WTC11 (cell line): ENCODE results near the gene MIB1. TPM values are rescaled to one million over a fixed set of nuclear protein-coding genes. Genes with fewer than 3 reads are reported as not detected.

ENCODE experiments used
- ATAC-seq: fragments of 200-7000 bp; cut with Tn5 transposase; 2 replicates; pipeline ENCODE4 v1.10.0; 2021; ENCODE audit warnings: mild to moderate bottlenecking, moderate library complexity
- CTCF ChIA-PET: fragments of 300-600 bp; sonication (Branson Sonifier 250); formaldehyde crosslinking; loops from one replicate; lab custom pipeline; 2021; ENCODE audit warnings: antibody characterized with exemption; lab: Charles Lee
- POLR2A ChIA-PET: fragments of 350-600 bp; sonication (Branson Sonifier 250); formaldehyde crosslinking; loops from one replicate; lab custom pipeline; 2021; ENCODE audit warnings: antibody characterized with exemption; lab: Charles Lee
- DNase-seq: peaks from one replicate; pipeline ENCODE4 v3.0.0; 2021; ENCODE audit warnings: low spot score
- H3K27ac Mint-ChIP-seq: 2 replicates; pipeline ENCODE4 v1.8.0; 2021; ENCODE audit warnings: mixed read lengths
- H3K27me3 Mint-ChIP-seq: 2 replicates; pipeline ENCODE4 v1.8.0; 2021; ENCODE audit warnings: low read depth, mild to moderate bottlenecking, moderate library complexity, mixed read lengths
- H3K36me3 Mint-ChIP-seq: 2 replicates; pipeline ENCODE4 v1.8.0; 2021; ENCODE audit warnings: mixed read lengths
- H3K4me1 Mint-ChIP-seq: 2 replicates; pipeline ENCODE4 v1.8.0; 2022; ENCODE audit warnings: mixed read lengths
- H3K4me3 Mint-ChIP-seq: 2 replicates; pipeline ENCODE4 v1.8.0; 2021; ENCODE audit warnings: mild to moderate bottlenecking, moderate library complexity, mixed read lengths
- H3K9me3 Mint-ChIP-seq: 2 replicates; pipeline ENCODE4 v1.8.0; 2021; ENCODE audit warnings: mixed read lengths
- ARID4B ChIP-seq: sonication (generic); formaldehyde crosslinking; IDR thresholded peaks from 2 replicates; pipeline ENCODE4 v1.8.0; 2023; ENCODE audit warnings: missing genetic modification reagents, mild to moderate bottlenecking, borderline replicate concordance
- ATF3 ChIP-seq: sonication (generic); formaldehyde crosslinking; conservative IDR thresholded peaks from 2 replicates; pipeline ENCODE4 v1.8.1; 2022; ENCODE audit warnings: mild to moderate bottlenecking, missing genetic modification reagents
- ATF6 ChIP-seq: sonication (generic); formaldehyde crosslinking; IDR thresholded peaks from 2 replicates; pipeline ENCODE4 v1.8.1; 2023; ENCODE audit warnings: mild to moderate bottlenecking, missing genetic modification reagents
- ESRRA ChIP-seq: sonication (generic); formaldehyde crosslinking; IDR thresholded peaks from 2 replicates; pipeline ENCODE4 v1.8.1; 2022; ENCODE audit warnings: mild to moderate bottlenecking, missing genetic modification reagents, borderline replicate concordance
- FOXK1 ChIP-seq: sonication (generic); formaldehyde crosslinking; IDR thresholded peaks from 2 replicates; pipeline ENCODE4 v1.8.0; 2022; ENCODE audit warnings: mild to moderate bottlenecking, moderate library complexity, missing genetic modification reagents
- FOXP1 ChIP-seq: sonication (generic); formaldehyde crosslinking; IDR thresholded peaks from 2 replicates; pipeline ENCODE4 v1.8.0; 2022; ENCODE audit warnings: missing genetic modification reagents, mild to moderate bottlenecking, moderate library complexity, borderline replicate concordance
- HMGXB4 ChIP-seq: sonication (generic); formaldehyde crosslinking; IDR thresholded peaks from 2 replicates; pipeline ENCODE4 v1.8.1; 2023; ENCODE audit warnings: mild to moderate bottlenecking, moderate library complexity, missing genetic modification reagents
- KAT7 ChIP-seq: sonication (generic); formaldehyde crosslinking; IDR thresholded peaks from 2 replicates; pipeline ENCODE4 v1.8.1; 2023; ENCODE audit warnings: missing genetic modification reagents, mild to moderate bottlenecking, borderline replicate concordance
- MAX ChIP-seq: sonication (generic); formaldehyde crosslinking; IDR thresholded peaks from 2 replicates; pipeline ENCODE4 v1.8.0; 2022; ENCODE audit warnings: mild to moderate bottlenecking, missing genetic modification reagents
- PRDM15 ChIP-seq: sonication (generic); formaldehyde crosslinking; IDR thresholded peaks from 2 replicates; pipeline ENCODE4 v1.8.0; 2022; ENCODE audit warnings: missing genetic modification reagents
- SMAD3 ChIP-seq: sonication (generic); formaldehyde crosslinking; IDR thresholded peaks from 2 replicates; pipeline ENCODE4 v1.8.0; 2022; ENCODE audit warnings: missing genetic modification reagents, mild to moderate bottlenecking, borderline replicate concordance
- SP1 ChIP-seq: sonication (generic); formaldehyde crosslinking; conservative IDR thresholded peaks from 2 replicates; pipeline ENCODE4 v1.8.1; 2022; ENCODE audit warnings: missing genetic modification reagents
- TCF7 ChIP-seq: sonication (generic); formaldehyde crosslinking; IDR thresholded peaks from 2 replicates; pipeline ENCODE4 v1.8.0; 2022; ENCODE audit warnings: mild to moderate bottlenecking, low read depth, missing genetic modification reagents, moderate library complexity
- USF2 ChIP-seq: sonication (generic); formaldehyde crosslinking; IDR thresholded peaks from 2 replicates; pipeline ENCODE4 v1.8.1; 2023; ENCODE audit warnings: mild to moderate bottlenecking, missing genetic modification reagents, moderate library complexity
- ZNF138 ChIP-seq: sonication (generic); formaldehyde crosslinking; conservative IDR thresholded peaks from 2 replicates; pipeline ENCODE4 v1.8.1; 2022; ENCODE audit warnings: mild to moderate bottlenecking, moderate library complexity, missing genetic modification reagents
- ZNF263 ChIP-seq: sonication (generic); formaldehyde crosslinking; IDR thresholded peaks from 2 replicates; pipeline ENCODE4 v1.8.1; 2022; ENCODE audit warnings: low read depth, mild to moderate bottlenecking, moderate library complexity, missing genetic modification reagents
- ZNF396 ChIP-seq: fragments of 250-450 bp; sonication (Bioruptor Pico); IDR thresholded peaks from 2 replicates; pipeline ENCODE4 v1.8.0; 2021; ENCODE audit warnings: mild to moderate bottlenecking, moderate library complexity, borderline replicate concordance
- ZNF416 ChIP-seq: fragments of 250-450 bp; sonication (Bioruptor Pico); IDR thresholded peaks from 2 replicates; pipeline ENCODE4 v1.9.0; 2021; ENCODE audit warnings: mild to moderate bottlenecking, inconsistent platforms
- ZNF425 ChIP-seq: fragments of 250-450 bp; sonication (Bioruptor Pico); conservative IDR thresholded peaks from 2 replicates; pipeline ENCODE4 v1.9.0; 2021; ENCODE audit warnings: mild to moderate bottlenecking
- total RNA-seq: library from RNA; stranded (reverse); gene quantifications from 3 replicates; pipeline ENCODE4 v1.2.3, GENCODE V29; 2021

Gene MIB1
- total RNA-seq, 1 experiment from 2014 or later, result 63.9 TPM

GRCh38 chr18:21760321-21760720 is 19.7 kb downstream of the MIB1 start:
- ChIA-PET CTCF (interaction anchor here (1.1 to 1.4 kb wide), 3 partner anchors 9 to 160 kb away, joined by 3 to 4 read pairs (median 3); partner anchors contain the start of gene ESCO1), POLR2A (no interaction called here)
- no peaks in the 10 kb centered on the region for H3K27me3 Mint-ChIP-seq
- DNase-seq (no peak), ATAC-seq (no peak)
- H3K27ac Mint-ChIP-seq, result no peak overlapping the region
- peaks cover 40% of the 10 kb centered on the region for H3K4me1 Mint-ChIP-seq
- TF ChIP-seq ESRRA (CRISPR knock-in tag) (no peak), TCF7 (CRISPR knock-in tag) (no peak), HMGXB4 (CRISPR knock-in tag) (no peak), FOXP1 (CRISPR knock-in tag) (no peak), ZNF425 (CRISPR knock-in tag) (no peak), USF2 (no peak), FOXK1 (no peak), ZNF416 (CRISPR knock-in tag) (no peak), SMAD3 (CRISPR knock-in tag) (no peak), ZNF138 (CRISPR knock-in tag) (no peak), ZNF263 (CRISPR knock-in tag) (no peak), KAT7 (CRISPR knock-in tag) (no peak), ATF3 (CRISPR knock-in tag) (no peak), ARID4B (CRISPR knock-in tag) (no peak), ZNF396 (CRISPR knock-in tag) (no peak), SP1 (no peak), PRDM15 (CRISPR knock-in tag) (no peak), ATF6 (CRISPR knock-in tag) (no peak), MAX (no peak)
- no peaks in the 10 kb centered on the region for H3K9me3 Mint-ChIP-seq
- H3K36me3 Mint-ChIP-seq, result peaks cover 2% of the 10 kb centered on the region
- H3K4me3 Mint-ChIP-seq, result no peak overlapping the region
